GM18502 (cell line): ENCODE measurements around the gene MYO1D.
"Not testable (repeated sequence)": the region's sequence is repeated elsewhere in the genome, so short reads cannot be mapped to it uniquely, and the experiment has no call there.

ENCODE experiments used
- ATAC-seq: cut with Tn5 transposase; IDR thresholded peaks from one replicate; pipeline ENCODE4 v1.9.1; 2021; ENCODE audit warnings: mild to moderate bottlenecking; ENCODE audit not compliant: unreplicated experiment, poor library complexity

MYO1D gene

DNA sequence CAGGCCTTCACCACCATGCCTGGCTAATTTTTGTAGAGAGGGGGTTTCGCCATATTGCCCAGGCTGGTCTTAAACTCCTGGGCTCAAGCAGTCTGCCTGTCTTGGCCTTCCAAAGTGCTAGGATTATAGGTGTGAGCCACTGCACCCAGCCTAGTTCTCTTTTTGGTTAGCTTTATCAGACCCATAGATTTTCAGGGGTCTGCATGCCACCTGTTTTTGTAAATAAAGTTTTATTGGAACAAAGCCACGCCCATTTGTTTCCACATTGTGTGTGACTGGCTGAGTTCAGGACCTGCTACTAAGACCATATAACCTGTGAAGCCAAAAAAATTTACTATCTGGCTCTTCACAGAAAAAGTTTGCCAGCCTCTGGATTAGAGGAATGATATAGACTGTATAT lies 425.0 kb downstream of the MYO1D start:
- no peak for ATAC-seq

DNA sequence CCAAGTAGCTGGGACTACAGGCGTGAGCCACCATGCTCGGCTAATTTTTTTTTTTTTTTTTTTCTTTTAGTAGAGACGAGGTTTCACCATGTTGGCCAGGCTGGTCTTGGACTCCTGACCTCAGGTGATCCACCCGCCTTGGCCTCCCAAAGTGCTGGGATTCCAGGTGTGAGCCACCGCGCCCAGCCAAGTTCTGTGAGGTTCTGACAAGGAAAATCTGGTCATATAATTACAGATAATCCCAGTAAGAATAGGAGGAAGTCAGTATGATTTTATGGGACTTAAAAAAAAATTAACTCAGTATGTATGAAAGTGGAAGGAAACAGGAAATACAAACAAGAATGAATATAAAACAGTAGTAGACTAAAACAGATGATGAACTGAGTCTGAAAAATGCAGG lies 426.5 kb downstream of the MYO1D start:
- not testable (repeated sequence) for ATAC-seq

DNA sequence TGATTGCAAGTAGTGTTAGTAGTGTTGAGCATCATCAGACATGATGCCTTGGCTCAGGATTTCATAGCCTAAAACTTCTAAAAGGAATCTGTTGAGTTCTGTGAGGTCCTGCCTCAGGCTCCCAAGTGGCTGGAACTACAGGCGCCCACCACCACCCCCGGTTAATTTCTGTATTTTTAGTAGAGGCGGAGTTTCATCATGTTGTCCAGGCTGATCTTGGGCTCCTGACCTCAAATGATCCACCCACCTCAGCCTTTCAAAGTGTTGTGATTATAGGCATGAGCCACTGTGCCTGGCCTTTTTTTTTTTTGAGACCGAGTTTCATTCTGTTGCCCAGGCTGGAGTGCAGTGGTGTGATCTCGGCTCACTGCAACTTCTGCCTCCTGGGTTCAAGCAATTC lies 427.0 kb downstream of the MYO1D start:
- ATAC-seq: no peak

DNA sequence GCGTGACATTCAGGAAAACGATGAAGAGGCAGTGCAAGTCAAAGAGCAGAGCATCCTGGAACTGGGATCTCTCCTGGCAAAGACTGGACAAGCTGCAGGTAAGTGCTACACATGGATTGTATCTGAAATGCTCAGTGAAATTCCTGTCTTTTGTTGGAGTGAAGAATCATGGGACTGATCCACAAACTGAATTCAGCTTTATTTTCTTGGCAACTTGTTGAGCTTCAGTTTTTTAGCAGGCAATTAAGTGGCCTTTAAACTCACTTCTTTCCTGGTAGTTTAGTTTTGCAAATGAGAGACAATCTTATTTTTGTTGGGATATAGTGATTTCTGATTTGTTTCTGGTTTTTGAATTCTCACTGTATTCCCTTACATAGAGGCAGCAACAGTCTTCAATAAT lies 430.0 kb downstream of the MYO1D start:
- ATAC-seq: no peak

DNA sequence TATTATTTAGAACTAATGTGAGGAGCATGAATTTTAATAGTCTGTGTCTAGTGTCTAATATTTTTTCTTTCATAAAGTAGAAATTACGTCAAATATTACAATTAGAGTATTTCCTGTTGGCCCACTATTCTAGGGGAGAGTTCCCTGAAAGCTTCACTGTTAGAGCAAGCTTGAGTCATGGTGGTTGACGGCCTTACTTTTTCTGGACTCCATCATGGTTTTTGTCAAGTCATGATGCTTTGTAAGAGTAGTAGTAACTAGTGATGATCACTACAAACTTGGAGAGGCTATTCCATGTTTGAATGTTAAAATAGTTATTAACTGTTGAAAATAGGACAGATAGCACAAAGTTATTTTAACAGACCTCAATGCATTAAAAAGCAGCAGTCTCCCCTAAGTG lies 431.0 kb downstream of the MYO1D start:
- ATAC-seq: no peak

DNA sequence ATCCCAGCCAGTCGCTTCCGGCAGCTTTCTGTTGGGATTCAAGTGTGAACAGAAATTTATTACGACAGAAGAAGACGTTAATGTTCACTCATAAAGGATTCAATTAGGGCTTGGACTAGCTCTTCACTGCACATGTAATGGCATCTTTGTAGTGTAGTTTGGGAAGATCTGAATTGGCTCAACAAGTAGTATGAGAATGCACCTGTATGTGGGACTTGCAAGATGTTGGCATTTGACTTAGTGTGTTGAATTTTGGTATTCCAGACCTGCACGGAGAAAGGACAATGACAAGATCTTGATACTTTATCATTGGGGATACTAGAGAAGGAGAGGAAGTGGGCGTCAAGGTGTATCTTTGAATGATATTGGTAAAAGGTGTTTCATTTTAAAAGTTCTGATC lies 431.4 kb downstream of the MYO1D start:
- ATAC-seq: no peak

DNA sequence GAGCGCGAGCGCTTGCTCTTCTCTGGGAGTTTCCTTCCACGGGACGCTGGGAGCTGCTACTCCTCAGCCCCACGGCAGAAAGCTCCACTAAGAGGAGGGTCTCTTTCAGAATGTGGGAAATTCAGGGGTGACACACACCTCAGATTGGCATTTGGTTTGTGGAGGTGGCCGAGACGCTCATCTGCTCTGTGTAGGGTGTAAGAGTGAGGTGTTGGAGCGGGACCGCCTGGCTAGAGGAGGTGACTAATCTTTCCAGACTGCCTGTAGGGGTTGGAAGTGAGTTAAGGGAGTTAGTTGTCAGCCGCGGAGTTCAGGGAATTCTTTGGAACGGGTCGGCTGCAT lies 431.9 kb downstream of the MYO1D start:
- ATAC-seq: peak; percentile 25

DNA sequence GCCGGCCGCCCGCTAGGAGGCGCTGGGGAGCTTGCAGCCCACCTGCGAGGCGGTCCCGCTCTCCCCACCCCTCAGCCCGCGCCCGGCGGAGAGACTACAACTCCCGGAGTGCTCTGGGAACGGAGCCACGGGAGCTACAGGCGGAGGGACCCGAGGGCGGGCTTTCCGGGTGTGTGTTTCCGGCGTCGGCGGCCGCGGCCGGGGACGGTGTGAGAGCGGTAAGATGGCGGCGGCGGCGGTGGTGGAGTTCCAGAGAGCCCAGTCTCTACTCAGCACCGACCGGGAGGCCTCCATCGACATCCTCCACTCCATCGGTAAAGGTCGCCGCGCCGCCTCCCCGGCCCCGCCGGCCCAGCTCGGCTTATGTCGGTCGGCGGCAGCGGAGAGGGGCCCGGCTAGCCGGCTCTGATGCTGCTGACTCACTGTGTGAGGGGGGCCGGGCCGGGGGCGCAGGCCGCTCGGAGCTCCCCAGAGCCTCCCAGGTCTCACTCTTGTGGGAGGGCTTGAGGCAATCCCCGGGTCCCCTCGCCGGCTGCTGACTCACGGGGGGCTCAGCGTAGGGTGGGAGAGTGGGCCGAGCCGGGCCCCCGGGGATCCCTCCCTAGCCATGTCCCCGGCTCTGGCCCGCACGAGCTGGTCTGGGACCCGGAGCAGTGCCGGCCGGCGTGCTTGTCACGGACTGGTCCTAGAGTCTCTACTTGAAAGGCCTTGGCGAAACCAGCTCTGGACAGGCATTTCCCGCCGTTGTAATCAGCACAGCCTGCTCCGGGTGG lies 432.4 kb downstream of the MYO1D start, which contains the start of gene PSMD11:
TSS of gene PSMD11 (plus strand) at position 210 of the 773 bp plus-strand sequence. CDS start at position 224, 14 bp downstream.
- peak; percentile 92 for ATAC-seq

DNA sequence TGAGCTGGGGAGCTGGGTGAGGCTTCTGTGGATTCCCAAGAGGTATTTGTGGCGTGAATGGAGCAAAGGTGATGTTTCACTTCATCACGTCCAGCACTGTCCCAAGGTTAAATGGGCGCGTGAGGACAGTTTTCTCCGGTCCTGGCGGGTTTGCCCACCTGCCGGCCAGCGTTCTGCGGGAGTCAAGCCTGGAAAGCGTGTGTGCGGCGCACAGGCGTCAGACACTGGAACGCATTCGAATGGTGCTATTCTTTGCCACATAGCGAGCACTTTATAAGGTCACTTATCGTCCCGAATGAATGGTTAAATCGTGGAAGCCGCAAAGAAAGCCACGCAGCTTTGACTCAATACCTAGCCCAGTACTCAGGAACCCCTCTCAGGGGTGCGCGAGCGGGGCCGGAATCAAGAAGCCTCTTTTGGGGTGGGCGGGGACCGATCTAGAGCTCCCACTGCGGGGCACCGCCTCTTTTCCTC lies 433.1 kb downstream of the MYO1D start:
- no peak for ATAC-seq
